Measurements from ENCODE around the gene ZNF358.

GRCh38 chr19:7500811-7501450, 15.0 kb upstream of the ZNF358 start:
- TF ChIP-seq CTCF (IDR thresholded peaks at IDR 0.05; ENCODE audit: insufficient read depth, low read length, poor library complexity, severe bottlenecking) (no peak), EZH2phosphoT487 (conservative IDR thresholded peaks at IDR 0.05; ENCODE audit: low read length) (no peak)

Data from SU-DHL-6 (cell line).